Body of pancreas (tissue), 4 donors: ENCODE results near the gene NPTX1. TPM values are rescaled to one million over a fixed set of nuclear protein-coding genes. Genes with fewer than 3 reads are reported as not detected.

Experiments
- ATAC-seq: fragments of 150-250 bp; one replicate; pipeline ENCODE4 v1.9.1; 2016
- DNase-seq, 4 donors: peaks; one replicate each; pipeline ENCODE4 v3.0.0-alpha.2; 2019
- H3K27ac ChIP-seq, 4 donors: fragments of 200-600 bp; sonication (generic); 1 replicate in 3 of 4; 2 replicates in 1 of 4; pipeline versions ENCODE4 v1.5.1 to v1.6.1; 2016 to 2019; ENCODE audit warnings: mild to moderate bottlenecking in 1 of 4, mixed read lengths in 1 of 4, moderate library complexity in 1 of 4
- H3K27me3 ChIP-seq, 2 donors: fragments of 200-600 bp; sonication (generic); one replicate each; pipeline ENCODE4 v1.6.0; 2016; ENCODE audit warnings: mild to moderate bottlenecking in 1 of 2
- H3K36me3 ChIP-seq, 2 donors: fragments of 200-600 bp; sonication (generic); replicated peaks in 1 of 2; 2 replicates each; pipeline ENCODE4 v1.5.1; 2016; ENCODE audit warnings: low read depth in 2 of 2; ENCODE audit not compliant: insufficient read depth in 1 of 2
- H3K4me1 ChIP-seq: fragments of 200-600 bp; sonication (generic); one replicate; pipeline ENCODE4 v1.6.0; 2016
- H3K4me3 ChIP-seq, 2 donors: fragments of 200-600 bp; sonication (generic); 1 replicate in 1 of 2; 2 replicates in 1 of 2; pipeline ENCODE4 v1.5.1; 2016 to 2019
- H3K9me3 ChIP-seq, 3 donors: fragments of 200-600 bp; sonication (generic); 1 replicate in 2 of 3; 2 replicates in 1 of 3; pipeline ENCODE4 v1.5.1; 2016
- POLR2A ChIP-seq, 3 donors: fragments of 450-650 bp; IDR thresholded peaks; one replicate each; pipeline ENCODE4 v1.6.1; 2016; ENCODE audit warnings: antibody characterized with exemption in 3 of 3, mild to moderate bottlenecking in 2 of 3
- WGBS, 2 donors: methylation state at CpG; one replicate each; pipeline ENCODE4 v1.1.5; 2017; 5-methylcytosine and 5-hydroxymethylcytosine counted together
- intact Hi-C: fragments of 100-400 bp; cut with DNase I; formaldehyde crosslinking; loops from one replicate; pipeline ENCODE4 v1.15.1; 2023
- total RNA-seq, 2 donors: library from RNA; depleted of rRNA; stranded (reverse); fragments of >200 nt; gene quantifications; one replicate each; pipeline ENCODE4 v1.1.0, GENCODE V29; 2016
- TF ChIP-seq, protein P1 (sequence below), 7 experiments: fragments of 450-650 bp in 4 of 7; fragments of 200-600 bp in 3 of 7; sonication (generic) in 3 of 7; IDR thresholded peaks; one replicate each; pipeline ENCODE4 v1.5.1; 2016 to 2019; ENCODE audit warnings: antibody characterized with exemption in 7 of 7

NPTX1 gene
- total RNA-seq, 2 donors from 2014 or later: 0.26 TPM; not detected in 1

DNA sequence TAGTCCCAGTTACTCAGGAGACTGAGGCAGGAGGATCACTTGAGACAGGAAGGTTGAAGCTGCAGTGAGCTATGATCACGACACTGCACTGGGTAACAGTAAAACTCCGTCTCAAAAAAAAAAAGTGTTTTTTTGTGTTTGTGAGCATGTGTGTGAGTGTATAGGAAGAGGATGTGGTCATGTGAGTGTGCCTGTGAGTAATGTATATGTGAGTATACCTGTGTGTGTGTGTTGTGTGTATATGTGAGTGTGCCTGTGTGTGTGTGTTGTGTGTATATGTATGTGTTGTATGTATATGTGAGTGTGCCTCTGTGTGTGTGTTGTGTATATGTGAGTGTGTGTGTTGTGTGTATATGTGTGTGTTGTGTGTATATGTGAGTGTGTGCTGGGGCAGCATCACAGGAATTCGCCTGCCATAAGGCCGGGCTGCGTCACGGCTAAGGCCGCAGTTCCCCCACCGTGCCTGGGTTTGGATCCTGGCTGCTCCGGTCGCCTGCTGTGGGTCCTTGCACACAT lies 21.4 kb upstream of the NPTX1 start:
- Histone ChIP-seq H3K27me3 (no peaks in the 10 kb centered on the region), H3K9me3 (no peaks in the 10 kb centered on the region), H3K4me3 (no peak overlapping the region), H3K27ac (no peak overlapping the region), H3K36me3 (no peaks in the 10 kb centered on the region), H3K4me1 (no peaks in the 10 kb centered on the region)
- WGBS, 2 donors: 66 to 76% methylated on average over 8 to 10 of the region's 10 CpGs
- DNase-seq (no peak), ATAC-seq (no peak)
- intact Hi-C loops: no loop called here
- TF ChIP-seq, protein P1, sequence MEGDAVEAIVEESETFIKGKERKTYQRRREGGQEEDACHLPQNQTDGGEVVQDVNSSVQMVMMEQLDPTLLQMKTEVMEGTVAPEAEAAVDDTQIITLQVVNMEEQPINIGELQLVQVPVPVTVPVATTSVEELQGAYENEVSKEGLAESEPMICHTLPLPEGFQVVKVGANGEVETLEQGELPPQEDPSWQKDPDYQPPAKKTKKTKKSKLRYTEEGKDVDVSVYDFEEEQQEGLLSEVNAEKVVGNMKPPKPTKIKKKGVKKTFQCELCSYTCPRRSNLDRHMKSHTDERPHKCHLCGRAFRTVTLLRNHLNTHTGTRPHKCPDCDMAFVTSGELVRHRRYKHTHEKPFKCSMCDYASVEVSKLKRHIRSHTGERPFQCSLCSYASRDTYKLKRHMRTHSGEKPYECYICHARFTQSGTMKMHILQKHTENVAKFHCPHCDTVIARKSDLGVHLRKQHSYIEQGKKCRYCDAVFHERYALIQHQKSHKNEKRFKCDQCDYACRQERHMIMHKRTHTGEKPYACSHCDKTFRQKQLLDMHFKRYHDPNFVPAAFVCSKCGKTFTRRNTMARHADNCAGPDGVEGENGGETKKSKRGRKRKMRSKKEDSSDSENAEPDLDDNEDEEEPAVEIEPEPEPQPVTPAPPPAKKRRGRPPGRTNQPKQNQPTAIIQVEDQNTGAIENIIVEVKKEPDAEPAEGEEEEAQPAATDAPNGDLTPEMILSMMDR (IDR thresholded peaks at IDR 0.05): no peak
- TF ChIP-seq POLR2A (IDR thresholded peaks at IDR 0.05): no peak

DNA sequence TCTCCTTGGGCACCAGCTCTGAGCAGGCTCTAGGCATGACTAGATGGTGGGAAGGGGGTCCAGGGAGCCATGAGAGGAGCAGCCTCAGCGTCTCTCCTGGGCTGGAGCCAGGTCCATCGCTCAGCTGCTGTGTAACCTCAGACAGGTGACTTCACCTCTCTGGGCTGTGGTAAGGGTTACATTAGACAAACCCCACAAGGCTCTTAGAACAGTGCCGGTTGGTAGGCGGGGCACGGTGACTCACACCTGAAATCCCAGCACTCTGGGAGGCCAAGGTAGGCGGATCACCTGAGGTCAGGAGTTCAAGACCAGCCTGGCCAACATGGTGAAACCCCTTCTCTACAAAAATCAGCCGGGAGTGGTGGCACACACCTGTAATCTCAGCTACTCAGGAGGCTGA lies 18.1 kb upstream of the NPTX1 start:
- intact Hi-C loops: no loop called here
- Histone ChIP-seq H3K27me3 (no peaks in the 10 kb centered on the region), H3K4me3 (no peak overlapping the region), H3K36me3 (no peaks in the 10 kb centered on the region), H3K4me1 (no peaks in the 10 kb centered on the region), H3K9me3 (no peaks in the 10 kb centered on the region), H3K27ac (no peak overlapping the region)
- ATAC-seq (no peak), DNase-seq (no peak)
- WGBS, 2 donors: 59 to 100% methylated on average over 1 to 7 of the region's 7 CpGs
- TF ChIP-seq, protein P1 (IDR thresholded peaks at IDR 0.05): no peak
- TF ChIP-seq POLR2A (IDR thresholded peaks at IDR 0.05): no peak

DNA sequence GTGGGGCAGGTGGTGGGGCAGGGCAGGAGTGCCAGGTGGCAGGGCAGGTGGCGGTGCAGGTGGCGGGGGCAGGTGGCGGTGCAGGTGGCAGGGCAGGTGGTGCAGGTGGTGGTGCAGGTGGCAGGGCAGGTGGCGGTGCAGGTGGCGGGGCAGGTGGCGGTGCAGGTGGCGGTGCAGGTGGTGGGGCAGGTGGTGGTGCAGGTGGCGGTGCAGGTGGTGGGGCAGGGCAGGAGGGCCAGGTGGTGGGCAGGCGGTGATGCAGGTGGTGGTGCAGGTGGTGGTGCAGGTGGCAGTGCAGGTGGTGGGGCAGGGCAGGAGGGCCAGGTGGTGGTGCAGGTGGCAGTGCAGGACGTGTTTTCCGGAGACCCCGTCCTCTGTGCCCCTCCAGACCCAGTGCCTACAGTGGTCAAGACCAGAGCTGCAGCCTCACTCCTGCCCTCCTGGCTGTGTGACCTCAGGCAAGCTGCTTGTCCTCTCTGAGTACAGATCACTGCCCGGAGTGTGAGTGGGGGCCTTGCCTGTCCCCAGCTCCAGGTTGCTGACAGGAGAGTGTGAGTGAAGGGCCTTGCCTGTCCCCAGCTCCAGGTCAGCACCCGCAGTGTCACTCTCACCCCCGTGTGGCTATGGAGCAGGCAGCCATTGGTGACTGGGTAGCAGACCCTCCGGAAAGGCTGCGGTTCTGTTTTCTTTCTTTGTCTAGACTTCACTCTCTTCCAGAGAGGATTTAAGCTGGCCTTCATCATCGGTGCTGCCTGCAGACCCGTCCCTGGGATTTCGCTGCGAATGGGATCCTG lies 16.1 kb upstream of the NPTX1 start:
- Histone ChIP-seq H3K27ac (no peak overlapping the region), H3K4me1 (no peaks in the 10 kb centered on the region), H3K9me3 (no peaks in the 10 kb centered on the region), H3K27me3 (no peaks in the 10 kb centered on the region), H3K4me3 (no peak overlapping the region), H3K36me3 (no peaks in the 10 kb centered on the region)
- intact Hi-C loops: no loop called here
- DNase-seq: no peak
- no peak for ATAC-seq
- 55 to 58% methylated on average over 16 to 18 of the region's 21 CpGs for WGBS, 2 donors
- TF ChIP-seq, protein P1 (IDR thresholded peaks at IDR 0.05): no peak
- no peak for TF ChIP-seq POLR2A (IDR thresholded peaks at IDR 0.05)

DNA sequence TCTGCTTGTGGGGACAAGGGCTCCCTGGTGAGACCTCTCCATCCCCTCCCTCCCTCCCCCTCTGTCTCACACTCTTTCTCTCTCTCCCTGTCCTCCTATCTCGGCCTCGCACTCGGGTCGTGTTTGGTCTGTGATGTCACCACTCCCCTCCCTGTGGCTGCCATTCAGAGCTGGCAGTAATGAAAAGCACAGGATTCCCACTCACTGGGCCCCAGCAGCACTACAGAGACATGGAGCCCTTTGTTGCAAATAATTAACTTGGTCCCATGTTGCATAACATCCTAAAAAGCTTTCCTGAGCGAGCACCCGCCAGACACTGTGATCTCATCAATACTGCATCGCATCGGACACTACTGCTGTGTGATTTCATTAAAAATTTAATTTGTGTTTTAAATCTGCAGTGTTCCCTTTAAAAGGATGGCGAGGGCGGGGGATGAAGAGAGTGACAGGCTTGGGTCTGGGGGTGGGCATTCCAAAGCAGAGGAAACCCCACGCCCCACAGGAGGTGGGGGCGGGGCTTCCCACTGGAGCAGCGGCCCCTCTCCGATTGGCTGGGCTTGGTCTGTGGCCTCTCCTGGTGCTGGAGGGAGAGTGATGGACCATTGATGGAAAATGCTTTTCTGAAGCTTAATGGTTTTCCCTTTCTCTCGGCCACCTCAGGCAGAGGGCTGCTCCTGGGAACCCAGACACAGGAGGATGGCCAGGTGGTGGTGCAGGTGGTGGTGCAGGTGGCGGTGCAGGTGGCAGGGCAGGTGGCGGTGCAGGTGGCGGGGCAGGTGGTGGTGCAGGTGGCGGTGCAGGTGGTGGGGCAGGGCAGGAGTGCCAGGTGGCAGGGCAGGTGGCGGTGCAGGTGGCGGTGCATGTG lies 15.3 kb upstream of the NPTX1 start:
- Histone ChIP-seq H3K27me3 (peaks cover 0 to 5% of the 10 kb centered on the region in 2 donors), H3K27ac (no peak overlapping the region), H3K4me1 (no peaks in the 10 kb centered on the region), H3K36me3 (no peaks in the 10 kb centered on the region), H3K4me3 (no peak overlapping the region), H3K9me3 (no peaks in the 10 kb centered on the region)
- TF ChIP-seq, protein P1 (IDR thresholded peaks at IDR 0.05): no peak
- TF ChIP-seq POLR2A (IDR thresholded peaks at IDR 0.05): no peak
- WGBS, 2 donors: 26 to 34% methylated on average over 19 to 21 of the region's 21 CpGs
- no peak for DNase-seq
- ATAC-seq: no peak
- intact Hi-C loops: no loop called here
